H9 (cell line): ENCODE results near the gene COX11. TPM values are rescaled to one million over a fixed set of nuclear protein-coding genes. Genes with fewer than 3 reads are reported as not detected.

Source experiments
- DNase-seq: peaks from one replicate; pipeline ENCODE4 v3.0.0-alpha.2; 2017
- H2AFZ ChIP-seq: one replicate; pipeline ENCODE4 v1.6.1; 2013; ENCODE audit warnings: mild to moderate bottlenecking, low read length, control low read depth, moderate library complexity
- H2AK5ac ChIP-seq: 2 replicates; pipeline ENCODE4 v1.6.1; 2013; ENCODE audit warnings: low read length, control low read depth, mixed read lengths; ENCODE audit not compliant: insufficient read length
- H2BK120ac ChIP-seq: one replicate; pipeline ENCODE4 v1.6.1; 2013; ENCODE audit warnings: low read depth, mild to moderate bottlenecking, low read length, control low read depth, inconsistent platforms; ENCODE audit not compliant: poor library complexity, severe bottlenecking
- H2BK12ac ChIP-seq: 2 replicates; pipeline ENCODE4 v1.6.1; 2013; ENCODE audit warnings: low read length, control low read depth, mixed read lengths, low read depth; ENCODE audit not compliant: insufficient read length
- H2BK15ac ChIP-seq: 2 replicates; pipeline ENCODE4 v1.6.1; 2013; ENCODE audit warnings: low read depth, low read length, control low read depth
- H2BK20ac ChIP-seq: one replicate; pipeline ENCODE4 v1.6.1; 2013; ENCODE audit warnings: low read depth, mild to moderate bottlenecking, low read length, control low read depth, inconsistent platforms; ENCODE audit not compliant: poor library complexity, severe bottlenecking
- H2BK5ac ChIP-seq: 2 replicates; pipeline ENCODE4 v1.6.1; 2013; ENCODE audit warnings: low read length, control low read depth, mixed read lengths; ENCODE audit not compliant: insufficient read length
- H3K14ac ChIP-seq: 2 replicates; pipeline ENCODE4 v1.6.1; 2013; ENCODE audit warnings: low read length, control low read depth; ENCODE audit not compliant: insufficient read depth
- H3K18ac ChIP-seq: 2 replicates; pipeline ENCODE4 v1.6.1; 2013; ENCODE audit warnings: low read depth, mild to moderate bottlenecking, mixed read lengths, low read length, control low read depth; ENCODE audit not compliant: insufficient read length
- H3K23ac ChIP-seq: 2 replicates; pipeline ENCODE4 v1.6.1; 2013; ENCODE audit warnings: low read length, control low read depth, mixed read lengths, low read depth; ENCODE audit not compliant: insufficient read length
- H3K23me2 ChIP-seq: 2 replicates; pipeline ENCODE4 v1.6.1; 2013; ENCODE audit warnings: low read depth, mild to moderate bottlenecking, mixed read lengths, low read length, control low read depth; ENCODE audit not compliant: insufficient read length, poor library complexity, severe bottlenecking
- H3K27ac ChIP-seq: 2 replicates; pipeline ENCODE4 v1.5.1; 2013; ENCODE audit warnings: low read length, control low read depth, mixed read lengths, low read depth; ENCODE audit not compliant: insufficient read length
- H3K27me3 ChIP-seq: 2 replicates; pipeline ENCODE4 v1.6.1; 2013; ENCODE audit warnings: low read length, control low read depth, inconsistent platforms; ENCODE audit not compliant: insufficient read depth
- H3K4ac ChIP-seq: 2 replicates; pipeline ENCODE4 v1.6.1; 2013; ENCODE audit warnings: low read depth, mild to moderate bottlenecking, control low read depth, inconsistent platforms, low read length, moderate library complexity
- H3K4me1 ChIP-seq: 2 replicates; pipeline ENCODE4 v1.6.1; 2013; ENCODE audit warnings: low read length, control low read depth, inconsistent platforms; ENCODE audit not compliant: insufficient read depth
- H3K4me2 ChIP-seq: 2 replicates; pipeline ENCODE4 v1.6.1; 2013; ENCODE audit warnings: low read length, control low read depth, mixed read lengths; ENCODE audit not compliant: insufficient read length, insufficient read depth
- H3K56ac ChIP-seq: 2 replicates; pipeline ENCODE4 v1.6.1; 2013; ENCODE audit warnings: low read depth, mild to moderate bottlenecking, mixed read lengths, low read length, control low read depth; ENCODE audit not compliant: insufficient read length
- H3K79me1 ChIP-seq: 2 replicates; pipeline ENCODE4 v1.6.1; 2013; ENCODE audit warnings: low read depth, mild to moderate bottlenecking, moderate library complexity, low read length, control low read depth, inconsistent platforms; ENCODE audit not compliant: insufficient read depth, poor library complexity, severe bottlenecking
- H3K79me2 ChIP-seq: 2 replicates; pipeline ENCODE4 v1.6.1; 2013; ENCODE audit warnings: low read length, control low read depth, inconsistent platforms; ENCODE audit not compliant: insufficient read depth
- H3K9ac ChIP-seq: 2 replicates; pipeline ENCODE4 v1.6.1; 2013; ENCODE audit warnings: low read length, control low read depth, mixed read lengths; ENCODE audit not compliant: insufficient read length; ENCODE audit errors: extremely low read depth
- H3K9me3 ChIP-seq: one replicate; pipeline ENCODE4 v1.6.1; 2013; ENCODE audit warnings: low read depth, low read length, inconsistent platforms; ENCODE audit not compliant: control insufficient read depth
- H3T11ph ChIP-seq: one replicate; pipeline ENCODE4 v1.6.1; 2013; ENCODE audit warnings: mild to moderate bottlenecking, low read length, control low read depth, inconsistent platforms
- H4K20me1 ChIP-seq: one replicate; pipeline ENCODE4 v1.6.1; 2013; ENCODE audit not compliant: control insufficient read depth, insufficient read length, insufficient read depth
- H4K5ac ChIP-seq: 2 replicates; pipeline ENCODE4 v1.6.1; 2013; ENCODE audit warnings: low read depth, mild to moderate bottlenecking, mixed read lengths, low read length, control low read depth; ENCODE audit not compliant: insufficient read length
- H4K8ac ChIP-seq: replicated peaks from 2 replicates; pipeline ENCODE4 v1.6.1; 2013; ENCODE audit warnings: low read length, control low read depth, mixed read lengths, low read depth; ENCODE audit not compliant: insufficient read length
- H4K91ac ChIP-seq: 2 replicates; pipeline ENCODE4 v1.6.1; 2013; ENCODE audit warnings: low read depth, mild to moderate bottlenecking, moderate library complexity, mixed read lengths, low read length, control low read depth; ENCODE audit not compliant: insufficient read length
- H3K27ac Mint-ChIP-seq, 3 experiments: 2 replicates in 2 of 3; 3 replicates in 1 of 3; pipeline ENCODE4 v1.8.0; 2020 to 2021; ENCODE audit warnings: mixed read lengths in 3 of 3, mild to moderate bottlenecking in 1 of 3, moderate library complexity in 1 of 3
- H3K27me3 Mint-ChIP-seq: 2 replicates; pipeline ENCODE4 v1.8.0; 2021; ENCODE audit warnings: low read depth, mild to moderate bottlenecking, moderate library complexity, mixed read lengths
- H3K36me3 Mint-ChIP-seq, 3 experiments: 2 replicates in 2 of 3; 3 replicates in 1 of 3; pipeline ENCODE4 v1.8.0; 2020 to 2021; ENCODE audit warnings: low read depth in 3 of 3, mixed read lengths in 3 of 3; ENCODE audit not compliant: insufficient read depth in 1 of 3
- H3K4me1 Mint-ChIP-seq, 2 experiments: 2 replicates each; pipeline ENCODE4 v1.8.0; 2020; ENCODE audit warnings: mixed read lengths in 2 of 2
- H3K4me3 Mint-ChIP-seq, 2 experiments: 2 replicates in 1 of 2; 3 replicates in 1 of 2; pipeline ENCODE4 v1.8.0; 2020 to 2021; ENCODE audit warnings: mild to moderate bottlenecking in 2 of 2, mixed read lengths in 2 of 2, moderate library complexity in 1 of 2
- H3K9me3 Mint-ChIP-seq, 2 experiments: 2 replicates in 1 of 2; 3 replicates in 1 of 2; pipeline ENCODE4 v1.8.0; 2020; ENCODE audit warnings: mild to moderate bottlenecking in 2 of 2, mixed read lengths in 2 of 2, moderate library complexity in 1 of 2
- WGBS: extraction: QIAGEN DNeasy Blood & Tissue Kit; methylation state at CpG from one replicate; pipeline ENCODE4 v1.1.7; 2013; ENCODE audit warnings: missing lambda C conversion rate, low lambda C conversion rate, mixed read lengths; ENCODE audit not compliant: insufficient read length; ENCODE audit errors: extremely low coverage; 5-methylcytosine and 5-hydroxymethylcytosine counted together
- total RNA-seq: library from RNA; stranded (reverse); gene quantifications from 2 replicates; pipeline ENCODE4 v1.2.1, GENCODE V29; 2021
- TF ChIP-seq, protein P1 (sequence below): fragments of 200-600 bp; sonication (generic); conservative IDR thresholded peaks from 3 replicates; pipeline ENCODE4 v1.8.0; 2021; ENCODE audit warnings: antibody characterized with exemption, mild to moderate bottlenecking

The COX11 gene
- total RNA-seq, 1 experiment from 2014 or later, result 76.1 TPM

DNA sequence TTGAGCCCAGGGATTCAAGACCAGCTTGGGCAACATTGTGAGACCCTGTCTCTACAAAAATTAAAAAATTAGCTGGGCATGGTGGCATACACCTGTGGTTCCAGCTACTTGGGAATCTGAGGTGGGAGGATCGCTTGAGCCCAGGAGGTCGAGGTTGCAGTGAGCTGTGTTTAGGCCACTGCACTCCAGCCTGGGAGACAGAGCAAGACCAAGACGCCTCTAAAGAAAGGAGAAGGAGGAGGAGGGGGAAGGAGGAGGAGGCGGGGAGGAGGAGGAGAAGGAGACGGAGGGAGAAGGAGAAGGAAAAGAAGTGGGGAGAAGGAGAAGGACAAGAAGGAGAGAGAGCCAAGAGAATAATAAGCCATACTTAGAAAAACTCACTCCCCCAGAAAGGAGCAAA, 36.0 kb upstream of the COX11 start:
- Histone ChIP-seq H4K8ac (no peak overlapping the region), H2BK15ac (no peak overlapping the region), H2AFZ (no peak overlapping the region), H3K4me1 (no peaks in the 10 kb centered on the region; the same call in 1 of the 2 replicates), H4K91ac (no peak overlapping the region), H3K23me2 (no peaks in the 10 kb centered on the region), H3K9ac (no peak overlapping the region), H2AK5ac (no peak overlapping the region), H2BK120ac (no peak overlapping the region), H2BK5ac (no peak overlapping the region), H2BK12ac (no peak overlapping the region), H3K18ac (no peak overlapping the region), H4K5ac (no peak overlapping the region), H2BK20ac (no peak overlapping the region), H4K20me1 (no peaks in the 10 kb centered on the region), H3K9me3 (no peaks in the 10 kb centered on the region), H3K4me2 (no peak overlapping the region), H3K27ac (no peak overlapping the region), H3K56ac (no peak overlapping the region), H3T11ph (no peak overlapping the region), H3K79me2 (no peaks in the 10 kb centered on the region), H3K14ac (no peak overlapping the region), H3K27me3 (no peaks in the 10 kb centered on the region), H3K23ac (no peak overlapping the region), H3K4ac (no peak overlapping the region), H3K79me1 (no peaks in the 10 kb centered on the region)
- no peak overlapping the region for H3K4me3 Mint-ChIP-seq
- H3K9me3 Mint-ChIP-seq, result no peaks in the 10 kb centered on the region
- no peak for DNase-seq
- H3K36me3 Mint-ChIP-seq, result peaks cover 0 to 8% (median 5%) of the 10 kb centered on the region in 3 experiments; a peak in 4 of 7 replicates
- H3K27ac Mint-ChIP-seq, result 0 out of 7 replicates have a peak overlapping the region, but pooled peaks of 1 of the 3 experiments have one; percentile 64
- H3K4me1 Mint-ChIP-seq, result peaks cover 14 to 17% of the 10 kb centered on the region in 2 experiments
- H3K27me3 Mint-ChIP-seq, result no peaks in the 10 kb centered on the region
- no CpG with 5 or more reads among the region's 5 CpGs for WGBS
- TF ChIP-seq, protein P1, sequence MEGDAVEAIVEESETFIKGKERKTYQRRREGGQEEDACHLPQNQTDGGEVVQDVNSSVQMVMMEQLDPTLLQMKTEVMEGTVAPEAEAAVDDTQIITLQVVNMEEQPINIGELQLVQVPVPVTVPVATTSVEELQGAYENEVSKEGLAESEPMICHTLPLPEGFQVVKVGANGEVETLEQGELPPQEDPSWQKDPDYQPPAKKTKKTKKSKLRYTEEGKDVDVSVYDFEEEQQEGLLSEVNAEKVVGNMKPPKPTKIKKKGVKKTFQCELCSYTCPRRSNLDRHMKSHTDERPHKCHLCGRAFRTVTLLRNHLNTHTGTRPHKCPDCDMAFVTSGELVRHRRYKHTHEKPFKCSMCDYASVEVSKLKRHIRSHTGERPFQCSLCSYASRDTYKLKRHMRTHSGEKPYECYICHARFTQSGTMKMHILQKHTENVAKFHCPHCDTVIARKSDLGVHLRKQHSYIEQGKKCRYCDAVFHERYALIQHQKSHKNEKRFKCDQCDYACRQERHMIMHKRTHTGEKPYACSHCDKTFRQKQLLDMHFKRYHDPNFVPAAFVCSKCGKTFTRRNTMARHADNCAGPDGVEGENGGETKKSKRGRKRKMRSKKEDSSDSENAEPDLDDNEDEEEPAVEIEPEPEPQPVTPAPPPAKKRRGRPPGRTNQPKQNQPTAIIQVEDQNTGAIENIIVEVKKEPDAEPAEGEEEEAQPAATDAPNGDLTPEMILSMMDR, result no peak
